RWPE1 (cell line): Measurements from ENCODE around the gene EID2B.

Experiments
- CTCF ChIA-PET: fragments of 350-600 bp; sonication (Branson Sonifier 250); formaldehyde crosslinking; extraction: SDS; loops from one replicate; lab custom pipeline; 2021; lab: Yijun Ruan, JAX
- POLR2A ChIA-PET: fragments of 400-600 bp; formaldehyde crosslinking; extraction: SDS; loops from one replicate; lab custom pipeline; 2020; ENCODE audit warnings: antibody characterized with exemption; ENCODE audit not compliant: low non-redundant PET; lab: Yijun Ruan, JAX
- DNase-seq: peaks from one replicate; pipeline ENCODE4 v3.0.0; 2012; ENCODE audit warnings: low spot score
- H3K27ac ChIP-seq: fragments of 450-650 bp; 2 replicates; pipeline ENCODE4 v1.5.1; 2017
- CTCF ChIP-seq: fragments of 450-650 bp; conservative IDR thresholded peaks from 2 replicates; pipeline ENCODE4 v1.5.1; 2017; ENCODE audit warnings: low read depth, mild to moderate bottlenecking

EID2B gene

GRCh38 chr19:39506598-39506943 is 26.1 kb downstream of the EID2B start:
- peak overlapping the region; percentile 18; the same call in 1 of the 2 replicates for H3K27ac ChIP-seq
- ChIA-PET CTCF (interaction anchor here (0.8 kb wide), 1 partner anchor 26 kb away, joined by 3 read pairs; the partner anchor contains the start of gene EID2B), POLR2A (no interaction called here)
- DNase-seq, result no peak
- no peak for TF ChIP-seq CTCF

GRCh38 chr19:39502640-39503417 is 29.8 kb downstream of the EID2B start:
- TF ChIP-seq CTCF, result peak; percentile 87
- POLR2A ChIA-PET, result no interaction called here
- peak; percentile 57 for DNase-seq
- H3K27ac ChIP-seq, result no peak overlapping the region
- CTCF ChIA-PET, result interaction anchor here (0.5 to 1.7 kb wide), 15 partner anchors 11 to 866 kb away, joined by 3 to 14 read pairs (median 5); partner anchors contain the start of genes EID2B and SELENOV

- POLR2A ChIA-PET, result no interaction called here
- CTCF ChIA-PET, result interaction anchor here (0.5 to 1.0 kb wide), 2 partner anchors 27 to 804 kb away, joined by 3 to 4 read pairs; no protein-coding TSS in a partner anchor
- no peak for TF ChIP-seq CTCF
These were observed 31.3 kb downstream of the EID2B start for GRCh38 chr19:39501340-39501739.

GRCh38 chr19:39500543-39500942 is 32.1 kb downstream of the EID2B start:
- ChIA-PET POLR2A (no interaction called here), CTCF (interaction anchor here (0.5 to 1.0 kb wide), 3 partner anchors 27 to 805 kb away, joined by 3 to 4 read pairs (median 3); no protein-coding TSS in a partner anchor)
- DNase-seq, result no peak
- TF ChIP-seq CTCF, result no peak
- no peak overlapping the region for H3K27ac ChIP-seq

More at GRCh38 chr19:39501340-39501739, 31.3 kb downstream of the EID2B start:
- H3K27ac ChIP-seq, result no peak overlapping the region
- no peak for DNase-seq

GRCh38 chr19:39499932-39500331 is 32.7 kb downstream of the EID2B start:
- no peak overlapping the region for H3K27ac ChIP-seq
- no peak for DNase-seq
- no peak for TF ChIP-seq CTCF
- ChIA-PET POLR2A (no interaction called here), CTCF (interaction anchor here (0.6 kb wide), 1 partner anchor 389 kb away, joined by 3 read pairs; no protein-coding TSS in a partner anchor)

- no peak for DNase-seq
- TF ChIP-seq CTCF, result no peak
- POLR2A ChIA-PET, result no interaction called here
- CTCF ChIA-PET, result interaction anchor here (0.6 to 2.2 kb wide), 3 partner anchors 16 to 559 kb away, joined by 5 to 11 read pairs (median 5); partner anchors contain the start of genes EID2B and SELENOV
- no peak within 1 kb of the TSS for H3K27ac ChIP-seq
These were observed 33.6 kb downstream of the EID2B start, which contains the start of gene DLL3 for GRCh38 chr19:39498798-39499642. Gene DLL3, plus strand, starts transcription at chr19:39498947. Its CDS starts 28 bp downstream, at chr19:39498975.
